IMR-90 (cell line): Measurements from ENCODE around the gene CDKN1C. TPM values are rescaled to one million over a fixed set of nuclear protein-coding genes. Genes with fewer than 3 reads are reported as not detected.
A peak's percentile ranks its signal among the peaks of the same experiment; 100 is the strongest.

Experiments used
- ATAC-seq: fragments of 200-7000 bp; cut with Tn5 transposase; 2 replicates; pipeline ENCODE4 v1.9.1; 2020; ENCODE audit warnings: low read depth, mild to moderate bottlenecking, moderate library complexity
- BruUV-seq: library from RNA; stranded (reverse); fragments of 400-500 nt; replicated peaks from 2 replicates; lab custom pipeline; 2021; lab: Mats Ljungman, UMichigan
- CTCF ChIA-PET: fragments of 300-600 bp; formaldehyde crosslinking; extraction: SDS; loops from one replicate; lab custom pipeline; 2021; ENCODE audit warnings: antibody characterized with exemption; lab: Yijun Ruan, JAX
- POLR2A ChIA-PET: fragments of 300-600 bp; sonication (Branson Sonifier 250); formaldehyde crosslinking; loops from one replicate; lab custom pipeline; 2022; ENCODE audit warnings: antibody characterized with exemption; ENCODE audit not compliant: unreplicated experiment; lab: Charles Lee
- DNase-seq: peaks from one replicate; pipeline ENCODE4 v3.0.0; 2013
- H2AFZ ChIP-seq: replicated peaks from 2 replicates; pipeline ENCODE3; 2013; ENCODE audit warnings: low read length, mild to moderate bottlenecking; ENCODE audit not compliant: poor library complexity
- H2AK5ac ChIP-seq: 2 replicates; pipeline ENCODE4 v1.6.1; 2013; ENCODE audit warnings: low read depth, low read length, inconsistent platforms
- H2AK9ac ChIP-seq: replicated peaks from 2 replicates; pipeline ENCODE3; 2013; ENCODE audit warnings: mild to moderate bottlenecking, low read depth, low read length, moderate library complexity; ENCODE audit not compliant: poor library complexity
- H2BK120ac ChIP-seq: 2 replicates; pipeline ENCODE4 v1.6.1; 2013; ENCODE audit warnings: low read depth, low read length, inconsistent platforms
- H2BK15ac ChIP-seq: 3 replicates; pipeline ENCODE4 v1.6.1; 2013; ENCODE audit warnings: low read depth, low read length, inconsistent platforms
- H2BK20ac ChIP-seq: 2 replicates; pipeline ENCODE4 v1.6.1; 2013; ENCODE audit warnings: low read depth, mild to moderate bottlenecking, inconsistent platforms, low read length, moderate library complexity
- H2BK5ac ChIP-seq: 2 replicates; pipeline ENCODE4 v1.6.1; 2013; ENCODE audit warnings: mild to moderate bottlenecking, low read depth, low read length, inconsistent platforms; ENCODE audit not compliant: poor library complexity, severe bottlenecking
- H3K14ac ChIP-seq: replicated peaks from 2 replicates; pipeline ENCODE4 v1.6.1; 2013; ENCODE audit warnings: low read depth, low read length, inconsistent platforms
- H3K18ac ChIP-seq: 2 replicates; pipeline ENCODE4 v1.6.1; 2013; ENCODE audit warnings: low read depth, low read length, control low read depth
- H3K23ac ChIP-seq: 2 replicates; pipeline ENCODE4 v1.6.1; 2013; ENCODE audit warnings: low read depth, low read length, inconsistent platforms
- H3K27ac ChIP-seq: 2 replicates; pipeline ENCODE4 v1.5.1; 2013; ENCODE audit warnings: mild to moderate bottlenecking, control low read depth, low read length; ENCODE audit not compliant: insufficient read depth
- H3K27me3 ChIP-seq: 2 replicates; pipeline ENCODE4 v1.6.1; 2013; ENCODE audit warnings: low read length; ENCODE audit not compliant: control insufficient read depth, insufficient read depth
- H3K36me3 ChIP-seq: 2 replicates; pipeline ENCODE4 v1.6.1; 2013; ENCODE audit warnings: low read length, mixed read lengths; ENCODE audit not compliant: control insufficient read depth, insufficient read depth
- H3K4ac ChIP-seq: 2 replicates; pipeline ENCODE4 v1.6.1; 2013; ENCODE audit warnings: low read depth, low read length, inconsistent platforms
- H3K4me1 ChIP-seq: 2 replicates; pipeline ENCODE4 v1.6.1; 2013; ENCODE audit warnings: low read length, mixed read lengths; ENCODE audit not compliant: control insufficient read depth, insufficient read depth
- H3K4me2 ChIP-seq: 2 replicates; pipeline ENCODE4 v1.6.1; 2013; ENCODE audit warnings: low read depth, mild to moderate bottlenecking, control low read depth, low read length, moderate library complexity
- H3K4me3 ChIP-seq: 2 replicates; pipeline ENCODE4 v1.5.1; 2013; ENCODE audit warnings: low read depth, mild to moderate bottlenecking, control low read depth, low read length, moderate library complexity; ENCODE audit not compliant: insufficient read depth
- H3K56ac ChIP-seq: 2 replicates; pipeline ENCODE4 v1.6.1; 2013; ENCODE audit warnings: low read length, inconsistent platforms; ENCODE audit not compliant: insufficient read depth; ENCODE audit errors: extremely low read depth
- H3K79me1 ChIP-seq, 2 experiments: 2 replicates each; pipeline ENCODE4 v1.6.1; 2013; ENCODE audit warnings: low read length in 2 of 2, inconsistent platforms in 1 of 2, low read depth in 1 of 2
- H3K9ac ChIP-seq: 2 replicates; pipeline ENCODE4 v1.6.1; 2013; ENCODE audit warnings: low read depth, low read length, control low read depth
- H3K9me1 ChIP-seq: 2 replicates; pipeline ENCODE4 v1.6.1; 2013; ENCODE audit warnings: low read length, inconsistent platforms; ENCODE audit not compliant: insufficient read depth
- H3K9me3 ChIP-seq: 2 replicates; pipeline ENCODE4 v1.6.1; 2013; ENCODE audit warnings: low read length; ENCODE audit not compliant: control insufficient read depth, insufficient read depth
- H4K20me1 ChIP-seq: 2 replicates; pipeline ENCODE4 v1.6.1; 2013; ENCODE audit warnings: low read length, inconsistent platforms; ENCODE audit not compliant: insufficient read depth
- H4K5ac ChIP-seq: 2 replicates; pipeline ENCODE4 v1.6.1; 2013; ENCODE audit warnings: mild to moderate bottlenecking, low read depth, low read length, control low read depth
- H4K8ac ChIP-seq, 2 experiments: 2 replicates each; pipeline ENCODE4 v1.6.1; 2013; ENCODE audit warnings: low read depth in 2 of 2, low read length in 2 of 2, control low read depth in 1 of 2, inconsistent platforms in 1 of 2
- H4K91ac ChIP-seq: 2 replicates; pipeline ENCODE4 v1.6.1; 2013; ENCODE audit warnings: low read depth, low read length, inconsistent platforms; ENCODE audit not compliant: insufficient read depth
- CHD1 ChIP-seq: IDR thresholded peaks from 2 replicates; pipeline ENCODE4 v1.6.1; 2012; ENCODE audit warnings: low read depth, low read length, improper control_type of control experiment
- CTCF ChIP-seq: conservative IDR thresholded peaks from 2 replicates; pipeline ENCODE4 v1.5.1; 2012; ENCODE audit warnings: mild to moderate bottlenecking, low read depth, low read length, improper control_type of control experiment
- MAZ ChIP-seq: IDR thresholded peaks from 2 replicates; pipeline ENCODE4 v1.6.1; 2012; ENCODE audit warnings: low read depth, mild to moderate bottlenecking, low read length, improper control_type of control experiment, moderate library complexity, borderline replicate concordance
- POLR2A ChIP-seq: IDR thresholded peaks from 2 replicates; pipeline ENCODE4 v1.6.1; 2012; ENCODE audit warnings: mild to moderate bottlenecking, low read depth, low read length
- RAD21 ChIP-seq: IDR thresholded peaks from 2 replicates; pipeline ENCODE4 v1.6.1; 2012; ENCODE audit warnings: low read length, improper control_type of control experiment
- SMC3 ChIP-seq: fragments of 150-350 bp; IDR thresholded peaks from 2 replicates; pipeline ENCODE4 v1.6.1; 2016; ENCODE audit warnings: low read depth, mild to moderate bottlenecking, antibody characterized with exemption, low read length, moderate library complexity
- USF2 ChIP-seq: fragments of 150-350 bp; IDR thresholded peaks from 2 replicates; pipeline ENCODE4 v1.6.1; 2017; ENCODE audit warnings: mild to moderate bottlenecking, antibody characterized with exemption, low read length, low read depth
- WGBS, 2 experiments: methylation state at CpG; one replicate each; pipeline versions ENCODE4 v1.1.5 to v1.1.7; 2013; ENCODE audit warnings: missing lambda C conversion rate in 2 of 2; ENCODE audit not compliant: insufficient read length in 1 of 2; ENCODE audit errors: extremely low coverage in 2 of 2; 5-methylcytosine and 5-hydroxymethylcytosine counted together
- dilution Hi-C: fragments of 300-500 bp; cut with HindIII; formaldehyde crosslinking; loops from one replicate; pipeline ENCODE4 v1.14.3; 2018; ENCODE audit warnings: low sequenced_read_pairs; ENCODE audit not compliant: unreplicated experiment
- in situ Hi-C: fragments of 300-500 bp; cut with MboI; formaldehyde crosslinking; loops from 3 replicates; pipeline ENCODE4 v1.14.3; 2019; ENCODE audit warnings: low sequenced_read_pairs, inconsistent platforms, mixed read lengths
- intact Hi-C: fragments of 100-400 bp; cut with micrococcal nuclease; formaldehyde crosslinking; loops from 2 replicates; pipeline ENCODE4 v1.10.0; 2022
- polyA plus RNA-seq, 3 experiments: library from polyadenylated mRNA; depleted of rRNA; stranded (reverse); fragments of >200 nt; gene quantifications; 2 replicates each; pipeline ENCODE4 v1.2.3, GENCODE V29; 2012; ENCODE audit warnings: low replicate concordance in 1 of 3
- total RNA-seq: library from RNA; depleted of rRNA; stranded (reverse); fragments of >200 nt; gene quantifications from 2 replicates; pipeline ENCODE4 v1.2.3, GENCODE V29; 2012

The CDKN1C gene
- total and polyA plus RNA-seq, 2 of the 4 experiments (the other 2 are of a cell fraction) = 1.6 to 3.0 TPM

- peak overlapping the region; percentile 100 for H2AFZ ChIP-seq
- peak; percentile 50 for DNase-seq
Measured at GRCh38 chr11:2892215-2892966, 6.8 kb upstream of the CDKN1C start.

More at GRCh38 chr11:2892215-2892966, 6.8 kb upstream of the CDKN1C start:
- H4K91ac ChIP-seq = peak overlapping the region; percentile 98
- peak overlapping the region; percentile 80 for H2BK20ac ChIP-seq
- H3K27me3 ChIP-seq = no peaks in the 10 kb centered on the region
- peak; percentile 82 for TF ChIP-seq RAD21
- TF ChIP-seq POLR2A = 0 out of 2 replicates have a peak, but pooled peaks have one; percentile 35
- TF ChIP-seq CHD1 = no peak
- TF ChIP-seq CTCF = peak; percentile 80
- TF ChIP-seq SMC3 = peak; percentile 75
- peak; percentile 70; the same call in 1 of the 2 replicates for TF ChIP-seq MAZ
- no peak for TF ChIP-seq USF2
- in situ Hi-C loops = loop anchor here (10.0 to 25.0 kb wide), 2 partner anchors 468 to 705 kb away; no protein-coding TSS in a partner anchor
- peak overlapping the region; percentile 99 for H3K4ac ChIP-seq
- peak overlapping the region; percentile 96 for H3K4me2 ChIP-seq
- peak overlapping the region; percentile 99 for H2AK5ac ChIP-seq
- H3K56ac ChIP-seq = peak overlapping the region; percentile 60; the same call in 1 of the 2 replicates
- peak overlapping the region; percentile 98; the same call in 2 of the 3 replicates for H2BK15ac ChIP-seq
- peak overlapping the region; percentile 95 for H3K14ac ChIP-seq
- H3K27ac ChIP-seq = peak overlapping the region; percentile 89
- peak overlapping the region; percentile 98 for H4K5ac ChIP-seq
- H3K9me3 ChIP-seq = no peaks in the 10 kb centered on the region
- peak overlapping the region; percentile 85 for H3K18ac ChIP-seq
- H2AK9ac ChIP-seq = peak overlapping the region; percentile 99
- no peaks in the 10 kb centered on the region for H4K20me1 ChIP-seq
- H3K23ac ChIP-seq = peak overlapping the region; percentile 94; the same call in 1 of the 2 replicates
- peak overlapping the region; percentile 97 for H2BK120ac ChIP-seq
- peak overlapping the region; percentile 44 for H3K4me3 ChIP-seq
- no peaks in the 10 kb centered on the region for H3K36me3 ChIP-seq
- WGBS, 2 experiments = 1% methylated on average over 12 of the region's 34 CpGs; no CpG with 5 or more reads in 1 of the 2 experiments
- peaks cover 26% of the 10 kb centered on the region for H3K4me1 ChIP-seq
- peak; percentile 79 for ATAC-seq
- intact Hi-C loops = loop anchor here (1.0 to 10.0 kb wide), 3 partner anchors 100 to 698 kb away; partner anchors contain the start of gene NAP1L4
- H3K9ac ChIP-seq = peak overlapping the region; percentile 96
- H3K9me1 ChIP-seq = 0 out of 2 replicates have a peak, but pooled peaks cover 3% of the 10 kb centered on the region
- no TSS peak for BruUV-seq
- H4K8ac ChIP-seq = peak overlapping the region; percentile 88 to 99
- peak overlapping the region; percentile 79 for H2BK5ac ChIP-seq
- dilution Hi-C loops = no loop called here
- POLR2A ChIA-PET = interaction anchor here (0.6 kb wide), 2 partner anchors 9 to 35 kb away, joined by 3 to 4 read pairs; no protein-coding TSS in a partner anchor
- CTCF ChIA-PET = interaction anchor here (0.8 to 11.0 kb wide), 4 partner anchors 38 to 465 kb away, joined by 3 to 116 read pairs (median 4); no protein-coding TSS in a partner anchor
- H3K79me1 ChIP-seq = no peaks in the 10 kb centered on the region; a peak in 1 of 4 replicates
